Keratinocyte (primary cell): ENCODE measurements around the gene AK8. TPM values are rescaled to one million over a fixed set of nuclear protein-coding genes. Genes with fewer than 3 reads are reported as not detected.

Experiments
- DNase-seq: peaks from one replicate; pipeline ENCODE4 v3.0.0-alpha.2; 2011; ENCODE audit warnings: low read depth, missing footprints, low spot score
- FAIRE-seq: peaks from 2 replicates; lab custom pipeline; 2011; peaks lifted over from hg19 to GRCh38; lab: Jason Lieb, UNC
- H2AFZ ChIP-seq: 2 replicates; pipeline ENCODE4 v1.6.0; 2012; ENCODE audit warnings: low read length, control low read depth, inconsistent platforms; ENCODE audit not compliant: control insufficient read depth
- H3K27ac ChIP-seq: 2 replicates; pipeline ENCODE4 v1.5.1; 2011; ENCODE audit warnings: low read length; ENCODE audit not compliant: control insufficient read depth, insufficient read depth
- H3K27me3 ChIP-seq: 3 replicates; pipeline ENCODE4 v1.6.0; 2011; ENCODE audit warnings: low read length; ENCODE audit not compliant: control insufficient read depth, insufficient read depth; ENCODE audit errors: extremely low read depth
- H3K36me3 ChIP-seq, 2 experiments: 2 replicates in 1 of 2; 3 replicates in 1 of 2; pipeline ENCODE4 v1.5.1; 2011; ENCODE audit warnings: low read length in 2 of 2, mild to moderate bottlenecking in 1 of 2; ENCODE audit not compliant: control insufficient read depth in 2 of 2, insufficient read depth in 2 of 2; ENCODE audit errors: extremely low read depth in 1 of 2
- H3K4me1 ChIP-seq: 3 replicates; pipeline ENCODE4 v1.5.1; 2011; ENCODE audit warnings: low read length; ENCODE audit not compliant: control insufficient read depth, insufficient read depth; ENCODE audit errors: extremely low read depth
- H3K4me2 ChIP-seq: 3 replicates; pipeline ENCODE4 v1.6.0; 2011; ENCODE audit warnings: low read depth, low read length; ENCODE audit not compliant: control insufficient read depth, insufficient read depth; ENCODE audit errors: extremely low read depth
- H3K4me3 ChIP-seq, 3 experiments: fragments of 200-600 bp in 1 of 3; sonication (generic) in 1 of 3; 2 replicates in 2 of 3; 3 replicates in 1 of 3; pipeline ENCODE4 v1.5.1; 2011 to 2016; ENCODE audit warnings: low read length in 3 of 3, mild to moderate bottlenecking in 3 of 3, control low read depth in 2 of 3, inconsistent platforms in 1 of 3, low read depth in 1 of 3, mixed read lengths in 1 of 3, mixed run types in 1 of 3, moderate library complexity in 1 of 3; ENCODE audit not compliant: control insufficient read depth in 2 of 3, insufficient read depth in 2 of 3; ENCODE audit errors: extremely low read depth in 1 of 3
- H3K79me2 ChIP-seq: 2 replicates; pipeline ENCODE4 v1.6.0; 2012; ENCODE audit warnings: low read length; ENCODE audit not compliant: control insufficient read depth, insufficient read depth
- H3K9ac ChIP-seq: 3 replicates; pipeline ENCODE4 v1.6.0; 2011; ENCODE audit warnings: low read length; ENCODE audit not compliant: control insufficient read depth, insufficient read depth; ENCODE audit errors: extremely low read depth
- H3K9me1 ChIP-seq: 3 replicates; pipeline ENCODE4 v1.6.0; 2011; ENCODE audit warnings: low read length; ENCODE audit not compliant: control insufficient read depth, insufficient read depth; ENCODE audit errors: extremely low read depth
- H3K9me3 ChIP-seq: 2 replicates; pipeline ENCODE4 v1.5.1; 2012; ENCODE audit warnings: low read depth, low read length; ENCODE audit not compliant: control insufficient read depth
- H4K20me1 ChIP-seq: 3 replicates; pipeline ENCODE4 v1.6.0; 2011; ENCODE audit warnings: low read length; ENCODE audit not compliant: control insufficient read depth, insufficient read depth; ENCODE audit errors: extremely low read depth
- CTCF ChIP-seq, 3 experiments: IDR thresholded peaks in 1 of 3; conservative IDR thresholded peaks in 1 of 3; optimal IDR thresholded peaks in 1 of 3; 2 replicates in 2 of 3; 3 replicates in 1 of 3; pipeline versions ENCODE3 to v1.5.1; 2011; ENCODE audit warnings: low read length in 3 of 3, mild to moderate bottlenecking in 3 of 3, moderate library complexity in 2 of 3, control low read depth in 1 of 3, inconsistent platforms in 1 of 3; ENCODE audit not compliant: insufficient read depth in 2 of 3; ENCODE audit errors: extremely low read depth in 1 of 3
- EZH2 ChIP-seq: IDR thresholded peaks from one replicate; pipeline ENCODE4 v1.6.1; 2012; ENCODE audit warnings: inconsistent platforms, mild to moderate bottlenecking, low read length, moderate library complexity
- dilution Hi-C: fragments of 300-500 bp; cut with MboI; formaldehyde crosslinking; loops from one replicate; pipeline ENCODE4 v1.7.0; 2020; ENCODE audit warnings: low sequenced_read_pairs; ENCODE audit not compliant: extremely low pct_ligation_motif_present
- polyA plus RNA-seq, 5 experiments: library from polyadenylated mRNA; depleted of rRNA in 3 of 5; stranded (reverse) in 3 of 5; stranded (forward) in 1 of 5; unstranded in 1 of 5; fragments of >200 nt; gene quantifications; 1 replicate in 1 of 5; 2 replicates in 3 of 5; 3 replicates in 1 of 5; pipeline versions ENCODE4 v1.2.1 to v1.2.3, GENCODE V29; 2011 to 2012; ENCODE audit warnings: missing spikeins in 2 of 5, low read depth in 1 of 5, low replicate concordance in 1 of 5

The AK8 gene
- polyA plus RNA-seq, 1 donor (not counting 4 experiments of a cell fraction or from before 2014, with no cell fraction given), result 0.24 TPM

DNA sequence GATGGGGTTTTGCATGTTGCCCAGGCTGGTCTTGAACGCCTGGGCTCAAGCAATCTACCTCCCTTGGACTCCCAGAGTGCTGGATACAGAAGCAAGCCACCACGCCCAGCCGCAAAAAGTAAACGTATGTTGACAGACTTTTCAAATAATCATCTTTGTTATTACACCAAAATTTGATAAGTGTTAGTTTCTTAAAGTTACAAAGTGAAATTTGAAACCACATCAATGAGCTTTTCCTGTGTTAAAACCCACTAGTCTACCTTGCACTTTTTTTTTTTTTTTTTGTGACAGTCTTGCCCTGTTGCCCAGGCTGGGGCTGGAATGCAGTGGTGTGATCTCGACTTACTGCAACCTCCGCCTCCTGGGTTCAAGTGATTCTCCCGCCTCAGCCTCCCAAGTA, 30.6 kb upstream of the AK8 start:
- Histone ChIP-seq H3K9ac (no peak overlapping the region), H2AFZ (no peak overlapping the region), H3K9me3 (no peaks in the 10 kb centered on the region), H3K9me1 (no peaks in the 10 kb centered on the region), H3K4me3 (no peak overlapping the region), H3K36me3 (peaks cover 16 to 17% of the 10 kb centered on the region in 2 experiments), H3K79me2 (no peaks in the 10 kb centered on the region), H4K20me1 (no peaks in the 10 kb centered on the region), H3K27me3 (no peaks in the 10 kb centered on the region), H3K27ac (no peak overlapping the region), H3K4me2 (no peak overlapping the region), H3K4me1 (no peaks in the 10 kb centered on the region)
- TF ChIP-seq EZH2, result no peak
- TF ChIP-seq CTCF (optimal IDR thresholded peaks at IDR 0.05 in 1 of 3, IDR thresholded peaks at IDR 0.05 in 1 of 3, conservative IDR thresholded peaks at IDR 0.05 in 1 of 3; ENCODE audit: extremely low read depth in 1 of 3, insufficient read depth in 2 of 3, low read length in 3 of 3), result no peak
- dilution Hi-C loops, result no loop called here
- FAIRE-seq, result no peak
- DNase-seq, result no peak

DNA sequence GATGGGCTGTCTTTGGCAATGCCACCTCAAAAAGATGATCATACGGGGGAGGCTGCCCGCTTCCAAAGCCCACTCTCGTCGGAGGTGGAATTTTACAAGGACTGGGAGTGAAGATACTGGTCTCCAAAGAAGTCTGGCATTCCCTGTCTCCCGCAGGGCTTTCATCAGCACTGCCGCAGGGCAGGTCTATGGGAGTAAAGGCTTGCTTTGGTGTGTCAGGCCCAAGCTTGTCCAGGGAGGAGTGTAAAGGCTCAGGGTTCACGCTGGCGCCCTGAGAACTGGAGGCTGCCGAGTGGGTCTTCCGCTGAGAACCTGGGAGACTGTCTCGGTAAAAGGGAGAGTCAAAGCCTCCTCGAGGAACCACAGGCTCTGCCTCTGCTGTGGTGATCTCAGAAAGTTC, 27.6 kb upstream of the AK8 start:
- no peaks in the 10 kb centered on the region for H3K79me2 ChIP-seq
- H3K4me3 ChIP-seq, result no peak overlapping the region
- H3K27me3 ChIP-seq, result no peaks in the 10 kb centered on the region
- FAIRE-seq (no peak), DNase-seq (no peak)
- no peak overlapping the region for H3K9ac ChIP-seq
- TF ChIP-seq EZH2, result no peak
- TF ChIP-seq CTCF (optimal IDR thresholded peaks at IDR 0.05 in 1 of 3, IDR thresholded peaks at IDR 0.05 in 1 of 3, conservative IDR thresholded peaks at IDR 0.05 in 1 of 3; ENCODE audit: extremely low read depth in 1 of 3, insufficient read depth in 2 of 3, low read length in 3 of 3), result no peak
- no peaks in the 10 kb centered on the region for H3K9me3 ChIP-seq
- dilution Hi-C loops, result no loop called here
- H3K36me3 ChIP-seq, result peaks cover 15 to 19% of the 10 kb centered on the region in 2 experiments
- no peak overlapping the region for H3K4me2 ChIP-seq
- H3K4me1 ChIP-seq, result no peaks in the 10 kb centered on the region
- no peak overlapping the region for H3K27ac ChIP-seq
- no peaks in the 10 kb centered on the region for H4K20me1 ChIP-seq
- no peak overlapping the region for H2AFZ ChIP-seq
- H3K9me1 ChIP-seq, result no peaks in the 10 kb centered on the region
